IPS-20b (cell line): ENCODE results near the gene AMN.

Source experiments
- H3K27ac ChIP-seq: one replicate; pipeline ENCODE4 v1.5.1; 2013; ENCODE audit warnings: low read length
- H3K27me3 ChIP-seq: 2 replicates; pipeline ENCODE4 v1.6.1; 2013; ENCODE audit warnings: mild to moderate bottlenecking, low read length, inconsistent platforms; ENCODE audit not compliant: insufficient read depth
- H3K36me3 ChIP-seq: 2 replicates; pipeline ENCODE4 v1.6.1; 2013; ENCODE audit warnings: low read depth, mild to moderate bottlenecking, inconsistent platforms, low read length, moderate library complexity; ENCODE audit not compliant: insufficient read depth
- H3K4me1 ChIP-seq: 2 replicates; pipeline ENCODE4 v1.6.1; 2013; ENCODE audit warnings: mild to moderate bottlenecking, control low read depth, inconsistent platforms, low read length, moderate library complexity; ENCODE audit not compliant: insufficient read depth
- H3K4me3 ChIP-seq: 2 replicates; pipeline ENCODE4 v1.5.1; 2013; ENCODE audit warnings: mild to moderate bottlenecking, low read length, inconsistent platforms
- H3K9ac ChIP-seq: 2 replicates; pipeline ENCODE4 v1.6.1; 2013; ENCODE audit warnings: low read depth, mild to moderate bottlenecking, inconsistent platforms, low read length, moderate library complexity
- H3K9me3 ChIP-seq: 2 replicates; pipeline ENCODE4 v1.6.1; 2013; ENCODE audit warnings: mild to moderate bottlenecking, low read depth, low read length, inconsistent platforms; ENCODE audit not compliant: insufficient read depth

AMN gene

GRCh38 chr14:102969901-102970300, 47.4 kb downstream of the AMN start:
- Histone ChIP-seq H3K4me3 (no peak overlapping the region), H3K27me3 (no peaks in the 10 kb centered on the region), H3K27ac (no peak overlapping the region), H3K9me3 (no peaks in the 10 kb centered on the region), H3K36me3 (peaks cover 96% of the 10 kb centered on the region), H3K9ac (no peak overlapping the region), H3K4me1 (no peaks in the 10 kb centered on the region)

GRCh38 chr14:102970496-102970895, 48.0 kb downstream of the AMN start:
- Histone ChIP-seq H3K4me1 (no peaks in the 10 kb centered on the region), H3K27me3 (no peaks in the 10 kb centered on the region), H3K27ac (no peak overlapping the region), H3K9me3 (no peaks in the 10 kb centered on the region), H3K36me3 (peaks cover 93% of the 10 kb centered on the region), H3K4me3 (no peak overlapping the region), H3K9ac (no peak overlapping the region)

GRCh38 chr14:102971314-102971713, 48.9 kb downstream of the AMN start:
- H3K27ac ChIP-seq = no peak overlapping the region
- no peak overlapping the region for H3K4me3 ChIP-seq
- no peaks in the 10 kb centered on the region for H3K4me1 ChIP-seq
- H3K36me3 ChIP-seq = peaks cover 93% of the 10 kb centered on the region
- H3K9me3 ChIP-seq = no peaks in the 10 kb centered on the region
- no peak overlapping the region for H3K9ac ChIP-seq
- H3K27me3 ChIP-seq = no peaks in the 10 kb centered on the region

- Histone ChIP-seq H3K9ac (no peak overlapping the region), H3K27me3 (no peaks in the 10 kb centered on the region), H3K36me3 (peaks cover 92% of the 10 kb centered on the region), H3K9me3 (no peaks in the 10 kb centered on the region), H3K27ac (no peak overlapping the region), H3K4me1 (no peaks in the 10 kb centered on the region), H3K4me3 (no peak overlapping the region)
Measured at GRCh38 chr14:102971836-102972606, 49.6 kb downstream of the AMN start.

GRCh38 chr14:102973706-102974285, 51.3 kb downstream of the AMN start:
- H3K9ac ChIP-seq = no peak overlapping the region
- H3K36me3 ChIP-seq = peaks cover 92% of the 10 kb centered on the region
- no peak overlapping the region for H3K4me3 ChIP-seq
- H3K27me3 ChIP-seq = no peaks in the 10 kb centered on the region
- H3K27ac ChIP-seq = no peak overlapping the region
- H3K9me3 ChIP-seq = no peaks in the 10 kb centered on the region
- H3K4me1 ChIP-seq = no peaks in the 10 kb centered on the region

GRCh38 chr14:102975662-102976061, 53.2 kb downstream of the AMN start:
- Histone ChIP-seq H3K9ac (no peak overlapping the region), H3K36me3 (peaks cover 92% of the 10 kb centered on the region), H3K27ac (no peak overlapping the region), H3K9me3 (no peaks in the 10 kb centered on the region), H3K27me3 (no peaks in the 10 kb centered on the region), H3K4me3 (no peak overlapping the region), H3K4me1 (no peaks in the 10 kb centered on the region)

GRCh38 chr14:102977475-102977874, 55.0 kb downstream of the AMN start:
- Histone ChIP-seq H3K36me3 (peaks cover 92% of the 10 kb centered on the region), H3K27me3 (no peaks in the 10 kb centered on the region), H3K9me3 (no peaks in the 10 kb centered on the region), H3K4me3 (no peak overlapping the region), H3K27ac (no peak overlapping the region), H3K9ac (no peak overlapping the region), H3K4me1 (no peaks in the 10 kb centered on the region)

- no peak overlapping the region for H3K4me3 ChIP-seq
- H3K27ac ChIP-seq = no peak overlapping the region
- no peaks in the 10 kb centered on the region for H3K27me3 ChIP-seq
- H3K36me3 ChIP-seq = peaks cover 86% of the 10 kb centered on the region
- no peak overlapping the region for H3K9ac ChIP-seq
- H3K4me1 ChIP-seq = no peaks in the 10 kb centered on the region
- H3K9me3 ChIP-seq = no peaks in the 10 kb centered on the region
Measured at GRCh38 chr14:102979406-102979805, 56.9 kb downstream of the AMN start.

- Histone ChIP-seq H3K9ac (no peak overlapping the region), H3K27me3 (no peaks in the 10 kb centered on the region), H3K4me3 (no peak overlapping the region), H3K4me1 (no peaks in the 10 kb centered on the region), H3K27ac (no peak overlapping the region), H3K9me3 (no peaks in the 10 kb centered on the region), H3K36me3 (peaks cover 89% of the 10 kb centered on the region)
Measured at GRCh38 chr14:102980409-102980810, 57.9 kb downstream of the AMN start.
